ENCODE results near the gene TM4SF20.

DNA sequence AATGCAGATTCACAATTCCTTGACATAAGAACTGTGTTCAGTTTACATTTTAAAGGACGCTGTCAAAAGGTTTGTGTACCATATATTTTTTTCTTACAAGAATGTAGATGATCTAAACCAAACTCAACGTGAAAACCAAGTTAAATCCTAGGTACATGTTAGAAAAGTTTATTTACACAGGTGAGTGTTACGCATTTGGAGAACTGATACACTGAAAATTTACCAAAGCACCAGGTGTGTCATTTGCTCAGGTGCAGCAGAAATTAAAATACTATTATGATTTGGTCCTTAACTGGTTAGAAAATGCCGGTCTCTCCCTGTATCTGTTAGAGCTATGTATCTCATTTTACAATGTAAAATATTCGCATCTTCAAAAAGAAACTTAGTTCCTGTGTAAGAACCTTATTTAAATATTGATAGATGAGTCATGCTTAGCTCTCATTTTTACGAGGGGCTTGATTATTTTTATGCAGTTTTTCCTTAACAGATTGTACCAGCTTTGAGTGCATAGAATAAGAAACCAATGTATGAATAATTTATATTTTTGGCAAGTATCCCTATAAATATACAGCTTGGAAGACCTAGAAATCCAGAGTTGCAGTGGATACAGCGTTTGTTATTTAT lies 29.0 kb downstream of the TM4SF20 start:
- TF ChIP-seq, protein P1, sequence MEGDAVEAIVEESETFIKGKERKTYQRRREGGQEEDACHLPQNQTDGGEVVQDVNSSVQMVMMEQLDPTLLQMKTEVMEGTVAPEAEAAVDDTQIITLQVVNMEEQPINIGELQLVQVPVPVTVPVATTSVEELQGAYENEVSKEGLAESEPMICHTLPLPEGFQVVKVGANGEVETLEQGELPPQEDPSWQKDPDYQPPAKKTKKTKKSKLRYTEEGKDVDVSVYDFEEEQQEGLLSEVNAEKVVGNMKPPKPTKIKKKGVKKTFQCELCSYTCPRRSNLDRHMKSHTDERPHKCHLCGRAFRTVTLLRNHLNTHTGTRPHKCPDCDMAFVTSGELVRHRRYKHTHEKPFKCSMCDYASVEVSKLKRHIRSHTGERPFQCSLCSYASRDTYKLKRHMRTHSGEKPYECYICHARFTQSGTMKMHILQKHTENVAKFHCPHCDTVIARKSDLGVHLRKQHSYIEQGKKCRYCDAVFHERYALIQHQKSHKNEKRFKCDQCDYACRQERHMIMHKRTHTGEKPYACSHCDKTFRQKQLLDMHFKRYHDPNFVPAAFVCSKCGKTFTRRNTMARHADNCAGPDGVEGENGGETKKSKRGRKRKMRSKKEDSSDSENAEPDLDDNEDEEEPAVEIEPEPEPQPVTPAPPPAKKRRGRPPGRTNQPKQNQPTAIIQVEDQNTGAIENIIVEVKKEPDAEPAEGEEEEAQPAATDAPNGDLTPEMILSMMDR (conservative IDR thresholded peaks at IDR 0.05 in 1 of 2, IDR thresholded peaks at IDR 0.05 in 1 of 2; ENCODE audit: low read depth in 1 of 2, low read length in 2 of 2): no peak
- no peak for TF ChIP-seq EZH2 (IDR thresholded peaks at IDR 0.05; ENCODE audit: low read length, missing control alignments)
